Immature natural killer cell (primary cell): Measurements from ENCODE around the gene LAMA5. TPM values are rescaled to one million over a fixed set of nuclear protein-coding genes. Genes with fewer than 3 reads are reported as not detected.

Source experiments
- DNase-seq, 3 donors: peaks; one replicate each; pipeline ENCODE4 v3.0.0; 2022; ENCODE audit warnings: mixed read lengths in 1 of 3
- H3K27ac Mint-ChIP-seq, 6 donors: one replicate each; pipeline ENCODE4 v1.8.0; 2020; ENCODE audit warnings: mixed read lengths in 6 of 6, mild to moderate bottlenecking in 5 of 6, inconsistent platforms in 4 of 6, moderate library complexity in 3 of 6
- H3K27me3 Mint-ChIP-seq, 3 donors: one replicate each; pipeline ENCODE4 v1.8.0; 2020 to 2021; ENCODE audit warnings: low read depth in 3 of 3, mild to moderate bottlenecking in 3 of 3, mixed read lengths in 3 of 3, moderate library complexity in 3 of 3, inconsistent platforms in 1 of 3
- H3K36me3 Mint-ChIP-seq, 3 donors: one replicate each; pipeline ENCODE4 v1.8.0; 2020; ENCODE audit warnings: mixed read lengths in 3 of 3, inconsistent platforms in 2 of 3, mild to moderate bottlenecking in 2 of 3
- H3K4me1 Mint-ChIP-seq, 2 donors: one replicate each; pipeline ENCODE4 v1.8.0; 2020; ENCODE audit warnings: inconsistent platforms in 2 of 2, mild to moderate bottlenecking in 2 of 2, mixed read lengths in 2 of 2, moderate library complexity in 1 of 2
- H3K4me3 Mint-ChIP-seq, 5 donors: one replicate each; pipeline ENCODE4 v1.8.0; 2020; ENCODE audit warnings: mild to moderate bottlenecking in 5 of 5, mixed read lengths in 5 of 5, inconsistent platforms in 3 of 5, moderate library complexity in 3 of 5
- H3K9me3 Mint-ChIP-seq, 6 donors: one replicate each; pipeline ENCODE4 v1.8.0; 2020; ENCODE audit warnings: mild to moderate bottlenecking in 6 of 6, mixed read lengths in 6 of 6, inconsistent platforms in 4 of 6, moderate library complexity in 3 of 6
- polyA plus RNA-seq, 3 donors: library from polyadenylated mRNA; unstranded; fragments of 300-500 nt; fragmentation: Illumina TruSeq; gene quantifications; one replicate each; pipeline ENCODE4 v1.2.3, GENCODE V29; 2021

LAMA5 gene, protein sequence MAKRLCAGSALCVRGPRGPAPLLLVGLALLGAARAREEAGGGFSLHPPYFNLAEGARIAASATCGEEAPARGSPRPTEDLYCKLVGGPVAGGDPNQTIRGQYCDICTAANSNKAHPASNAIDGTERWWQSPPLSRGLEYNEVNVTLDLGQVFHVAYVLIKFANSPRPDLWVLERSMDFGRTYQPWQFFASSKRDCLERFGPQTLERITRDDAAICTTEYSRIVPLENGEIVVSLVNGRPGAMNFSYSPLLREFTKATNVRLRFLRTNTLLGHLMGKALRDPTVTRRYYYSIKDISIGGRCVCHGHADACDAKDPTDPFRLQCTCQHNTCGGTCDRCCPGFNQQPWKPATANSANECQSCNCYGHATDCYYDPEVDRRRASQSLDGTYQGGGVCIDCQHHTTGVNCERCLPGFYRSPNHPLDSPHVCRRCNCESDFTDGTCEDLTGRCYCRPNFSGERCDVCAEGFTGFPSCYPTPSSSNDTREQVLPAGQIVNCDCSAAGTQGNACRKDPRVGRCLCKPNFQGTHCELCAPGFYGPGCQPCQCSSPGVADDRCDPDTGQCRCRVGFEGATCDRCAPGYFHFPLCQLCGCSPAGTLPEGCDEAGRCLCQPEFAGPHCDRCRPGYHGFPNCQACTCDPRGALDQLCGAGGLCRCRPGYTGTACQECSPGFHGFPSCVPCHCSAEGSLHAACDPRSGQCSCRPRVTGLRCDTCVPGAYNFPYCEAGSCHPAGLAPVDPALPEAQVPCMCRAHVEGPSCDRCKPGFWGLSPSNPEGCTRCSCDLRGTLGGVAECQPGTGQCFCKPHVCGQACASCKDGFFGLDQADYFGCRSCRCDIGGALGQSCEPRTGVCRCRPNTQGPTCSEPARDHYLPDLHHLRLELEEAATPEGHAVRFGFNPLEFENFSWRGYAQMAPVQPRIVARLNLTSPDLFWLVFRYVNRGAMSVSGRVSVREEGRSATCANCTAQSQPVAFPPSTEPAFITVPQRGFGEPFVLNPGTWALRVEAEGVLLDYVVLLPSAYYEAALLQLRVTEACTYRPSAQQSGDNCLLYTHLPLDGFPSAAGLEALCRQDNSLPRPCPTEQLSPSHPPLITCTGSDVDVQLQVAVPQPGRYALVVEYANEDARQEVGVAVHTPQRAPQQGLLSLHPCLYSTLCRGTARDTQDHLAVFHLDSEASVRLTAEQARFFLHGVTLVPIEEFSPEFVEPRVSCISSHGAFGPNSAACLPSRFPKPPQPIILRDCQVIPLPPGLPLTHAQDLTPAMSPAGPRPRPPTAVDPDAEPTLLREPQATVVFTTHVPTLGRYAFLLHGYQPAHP (N-terminal part only)
- polyA plus RNA-seq = under 1 TPM in 1 of 3 donors, not detected in 2; 0.30 TPM

DNA sequence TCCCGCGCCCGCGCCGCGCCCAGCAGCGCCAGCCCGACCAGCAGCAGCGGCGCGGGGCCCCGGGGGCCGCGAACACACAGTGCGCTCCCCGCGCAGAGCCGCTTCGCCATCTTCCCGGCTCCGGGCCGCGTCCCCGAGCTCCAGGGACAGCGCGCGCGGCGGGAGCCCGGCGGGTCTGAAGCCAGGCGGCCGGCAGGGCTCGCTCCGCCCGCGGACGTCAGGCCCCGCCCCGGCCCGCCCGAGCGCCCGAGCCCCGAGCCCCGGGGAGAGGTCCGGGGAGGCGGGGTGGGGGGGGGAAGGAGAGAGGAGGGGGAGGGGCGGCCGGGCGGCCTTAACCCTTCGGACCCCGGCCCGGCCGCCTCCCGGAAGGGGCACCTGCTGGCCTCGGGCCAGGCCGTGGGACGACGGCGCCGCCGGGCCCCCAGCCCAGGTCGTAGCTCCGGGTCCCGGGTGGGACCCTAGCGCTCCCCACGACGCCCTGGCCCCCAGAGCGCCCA, at the start of gene LAMA5:
LAMA5 (minus strand) TSS at position 177 of the 497 bp plus-strand sequence; CDS start at position 110, 67 bp downstream.
- H3K27ac Mint-ChIP-seq = no peak within 1 kb of the TSS
- H3K9me3 Mint-ChIP-seq = no peaks in the 10 kb centered on the region
- H3K4me1 Mint-ChIP-seq = no peaks in the 10 kb centered on the region
- peaks cover 3 to 7% (median 5%) of the 10 kb centered on the region in 3 donors for H3K27me3 Mint-ChIP-seq
- DNase-seq = peak in 1 of 3 donors; percentile 23
- no peaks in the 10 kb centered on the region for H3K36me3 Mint-ChIP-seq
- peak within 1 kb of the TSS in 4 of 5 donors; percentile 47 to 67 (median 65) for H3K4me3 Mint-ChIP-seq

DNA sequence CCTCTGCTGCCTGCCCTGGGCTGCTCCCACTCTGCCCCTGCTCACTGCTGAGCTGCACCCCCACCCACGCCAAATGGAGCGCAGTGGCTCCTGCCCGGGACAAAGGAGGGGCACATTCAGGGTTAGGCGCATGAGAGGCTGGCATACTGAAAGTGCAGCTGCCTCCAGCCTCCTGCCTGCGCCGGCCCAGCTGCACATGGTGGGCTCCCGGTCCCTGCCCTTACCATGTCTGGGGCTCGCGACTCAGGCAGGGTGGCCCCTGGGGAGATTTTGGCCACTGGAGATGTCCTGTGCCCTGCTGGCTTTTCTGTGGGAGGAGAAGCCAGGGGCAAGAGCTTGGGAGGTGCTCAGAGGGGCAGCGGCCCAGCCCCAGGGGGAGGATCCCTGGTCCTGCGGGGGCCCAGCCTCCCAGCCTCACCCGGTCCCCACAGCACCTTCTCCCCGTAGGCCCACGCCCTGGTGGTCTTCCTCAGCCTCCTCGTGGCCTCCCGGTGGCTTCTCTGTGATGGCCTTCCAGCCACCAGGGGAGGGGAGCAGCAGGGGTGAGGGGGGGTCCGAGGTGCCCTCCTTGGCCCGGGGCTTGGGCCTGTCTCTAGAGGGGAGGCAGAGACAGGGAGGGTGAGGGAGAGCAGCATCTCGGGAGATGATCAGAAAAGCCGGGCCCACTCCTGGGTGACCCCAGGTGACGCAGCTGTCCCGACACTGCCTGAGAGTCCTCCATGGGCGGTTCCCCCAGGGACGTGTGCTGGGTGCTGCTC, 48.4 kb upstream of the LAMA5 start:
- no peaks in the 10 kb centered on the region for H3K36me3 Mint-ChIP-seq
- no peaks in the 10 kb centered on the region for H3K27me3 Mint-ChIP-seq
- no peak overlapping the region for H3K4me3 Mint-ChIP-seq
- no peak overlapping the region for H3K27ac Mint-ChIP-seq
- H3K4me1 Mint-ChIP-seq = no peaks in the 10 kb centered on the region
- no peaks in the 10 kb centered on the region for H3K9me3 Mint-ChIP-seq
- DNase-seq = no peak

DNA sequence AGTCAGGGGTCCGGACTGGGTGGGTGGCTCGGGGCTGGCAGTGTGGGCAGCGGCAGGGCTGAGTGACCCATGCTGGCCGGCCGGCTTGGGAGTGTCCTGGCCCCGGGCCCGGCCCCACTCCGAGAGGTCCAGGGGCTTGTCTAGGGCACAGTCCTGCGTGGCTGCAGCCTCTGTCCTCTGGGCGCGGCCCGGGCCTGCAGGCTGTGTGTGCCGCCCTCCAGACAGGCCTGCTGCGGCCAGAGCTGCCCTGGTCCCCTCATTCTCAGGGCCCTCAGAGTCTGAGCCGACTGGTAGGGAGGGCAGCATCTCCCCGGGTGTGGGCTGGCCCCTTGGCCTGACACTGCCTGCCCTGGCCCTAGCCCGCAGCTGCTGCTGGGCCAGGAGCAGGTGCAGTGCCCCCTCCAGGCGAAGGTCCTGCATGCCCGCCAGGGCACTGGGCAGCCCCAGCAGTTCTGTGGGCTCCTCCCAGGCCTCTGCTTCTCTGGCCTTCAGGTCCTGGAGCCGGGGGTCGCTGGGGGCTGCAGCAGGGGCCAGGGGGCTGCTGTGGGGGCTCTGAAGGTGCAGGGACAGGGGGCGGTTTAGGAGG, 46.9 kb upstream of the LAMA5 start:
- no peak for DNase-seq
- Mint-ChIP-seq H3K27me3 (no peaks in the 10 kb centered on the region), H3K4me1 (peaks cover 0 to 8% of the 10 kb centered on the region in 2 donors)

DNA sequence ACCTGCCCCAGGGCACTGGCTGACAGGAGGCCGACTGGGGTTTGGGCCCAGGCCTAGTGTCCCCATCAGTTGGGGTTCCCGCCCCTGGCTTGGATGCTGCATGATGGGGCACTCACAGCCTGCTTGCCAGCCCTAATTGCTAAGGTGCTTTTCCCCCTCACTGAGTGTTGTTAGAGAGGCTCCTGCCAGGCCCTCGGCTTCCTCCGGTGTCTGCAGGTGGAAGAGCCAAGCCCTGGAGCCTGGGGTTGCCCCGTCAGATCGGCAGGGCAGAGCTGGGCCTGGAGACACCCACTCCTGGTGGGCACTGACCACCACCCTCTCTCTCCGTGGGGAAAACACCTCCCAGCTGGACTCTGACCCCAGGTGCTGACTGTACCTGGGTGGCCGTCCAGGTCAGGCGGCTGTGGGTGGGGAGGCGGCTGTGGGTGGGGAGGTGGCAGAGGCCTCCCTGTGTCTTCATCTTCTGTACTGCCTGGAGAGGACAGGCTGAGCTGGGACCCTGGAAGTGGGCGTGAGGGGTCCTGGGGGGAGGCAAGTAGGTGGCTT, 46.0 kb upstream of the LAMA5 start:
- DNase-seq = no peak
- no peaks in the 10 kb centered on the region for H3K9me3 Mint-ChIP-seq

More for the DNA sequence above, 46.9 kb upstream of the LAMA5 start:
- no peak overlapping the region for H3K4me3 Mint-ChIP-seq
- H3K9me3 Mint-ChIP-seq = no peaks in the 10 kb centered on the region
- no peaks in the 10 kb centered on the region for H3K36me3 Mint-ChIP-seq
- no peak overlapping the region for H3K27ac Mint-ChIP-seq

DNA sequence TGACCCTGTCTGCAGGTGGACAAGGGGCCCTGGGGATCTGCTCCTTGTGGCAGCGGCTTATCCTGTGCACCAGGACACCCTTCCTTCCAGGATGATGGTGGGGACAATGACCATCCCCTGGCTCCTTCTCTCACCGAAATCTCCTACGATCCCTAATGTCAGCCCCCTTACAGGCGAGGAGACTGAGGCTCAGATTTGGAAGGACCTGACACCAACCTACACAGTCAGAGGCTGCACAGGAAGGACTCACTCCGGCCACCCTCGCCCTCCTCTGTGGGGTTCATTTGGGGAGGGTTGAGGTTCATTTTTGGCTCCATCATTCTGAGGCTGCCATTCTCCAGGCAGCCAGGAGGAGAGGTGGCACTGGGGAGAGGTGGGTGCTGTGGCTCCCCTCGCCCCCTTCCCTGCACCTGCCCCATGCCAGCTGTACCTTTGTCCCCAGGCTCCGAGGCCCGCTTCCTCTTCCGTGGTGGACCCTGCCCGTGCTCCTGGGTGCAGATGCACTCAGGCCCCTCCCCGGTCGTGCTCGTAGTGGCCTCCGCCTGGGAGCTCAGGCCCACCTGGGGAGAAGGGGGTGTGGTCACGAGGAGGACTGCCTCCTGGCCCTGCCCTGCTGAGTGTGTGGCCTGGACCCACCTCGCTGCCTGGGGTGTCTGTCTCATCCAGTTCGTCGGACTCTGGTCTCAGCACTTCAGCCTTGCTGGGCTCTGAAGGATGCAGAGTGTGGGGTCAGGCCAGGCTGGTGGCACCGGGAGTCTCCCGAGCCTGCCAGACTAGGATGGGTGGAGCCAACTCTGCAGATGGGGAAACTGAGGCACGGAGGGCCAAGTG, 45.3 kb upstream of the LAMA5 start:
- no peak for DNase-seq
- peaks cover 0 to 12% of the 10 kb centered on the region in 2 donors for H3K4me1 Mint-ChIP-seq
- no peaks in the 10 kb centered on the region for H3K9me3 Mint-ChIP-seq
- H3K4me3 Mint-ChIP-seq = no peak overlapping the region
- no peaks in the 10 kb centered on the region for H3K36me3 Mint-ChIP-seq
- H3K27me3 Mint-ChIP-seq = peaks cover 0 to under 1% (median 0%) of the 10 kb centered on the region in 3 donors
- H3K27ac Mint-ChIP-seq = no peak overlapping the region

More for the DNA sequence above, 46.0 kb upstream of the LAMA5 start:
- no peak overlapping the region for H3K4me3 Mint-ChIP-seq
- H3K36me3 Mint-ChIP-seq = no peaks in the 10 kb centered on the region
- H3K4me1 Mint-ChIP-seq = peaks cover 0 to 8% of the 10 kb centered on the region in 2 donors
- H3K27ac Mint-ChIP-seq = no peak overlapping the region
- H3K27me3 Mint-ChIP-seq = no peaks in the 10 kb centered on the region

DNA sequence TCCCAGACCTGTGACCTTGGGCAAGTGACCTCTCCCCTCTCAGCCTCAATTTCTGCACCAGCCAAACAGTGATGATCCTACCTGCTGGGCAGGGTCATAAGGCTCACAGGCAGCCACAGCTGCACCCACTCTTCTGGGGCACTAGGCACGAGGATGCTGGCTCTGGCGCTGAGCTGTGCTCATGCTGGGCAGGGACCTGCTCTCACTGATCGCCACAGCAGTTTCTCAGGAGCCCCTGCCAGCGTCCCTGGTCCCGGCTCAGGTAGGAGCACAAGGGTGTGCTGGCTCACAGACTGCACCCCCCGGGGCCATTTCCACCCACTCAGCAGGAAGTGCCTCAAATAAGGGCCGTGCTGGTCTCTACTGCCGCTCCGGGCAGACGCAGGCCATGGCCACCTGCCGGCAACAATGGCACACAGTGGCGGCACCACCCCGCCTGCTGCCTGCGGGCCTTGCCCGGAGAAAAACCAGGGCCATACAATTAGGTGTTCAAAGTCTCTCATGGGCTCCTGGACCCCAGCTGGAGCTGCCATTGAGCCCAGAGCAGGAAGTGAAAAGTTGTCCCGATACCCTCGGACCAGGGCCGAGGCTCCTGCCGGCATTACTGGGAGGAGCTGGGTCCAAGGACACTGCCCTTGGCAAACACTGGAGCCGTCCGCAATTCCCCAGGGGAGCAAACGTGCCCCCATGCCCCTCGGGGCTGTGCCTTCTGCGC, 44.5 kb upstream of the LAMA5 start:
- H3K27ac Mint-ChIP-seq = no peak overlapping the region
- H3K36me3 Mint-ChIP-seq = no peaks in the 10 kb centered on the region
- H3K9me3 Mint-ChIP-seq = no peaks in the 10 kb centered on the region
- DNase-seq = no peak
- peaks cover 0 to 12% of the 10 kb centered on the region in 2 donors for H3K4me1 Mint-ChIP-seq
- H3K4me3 Mint-ChIP-seq = no peak overlapping the region
- peaks cover 0 to 4% (median 2%) of the 10 kb centered on the region in 3 donors for H3K27me3 Mint-ChIP-seq

DNA sequence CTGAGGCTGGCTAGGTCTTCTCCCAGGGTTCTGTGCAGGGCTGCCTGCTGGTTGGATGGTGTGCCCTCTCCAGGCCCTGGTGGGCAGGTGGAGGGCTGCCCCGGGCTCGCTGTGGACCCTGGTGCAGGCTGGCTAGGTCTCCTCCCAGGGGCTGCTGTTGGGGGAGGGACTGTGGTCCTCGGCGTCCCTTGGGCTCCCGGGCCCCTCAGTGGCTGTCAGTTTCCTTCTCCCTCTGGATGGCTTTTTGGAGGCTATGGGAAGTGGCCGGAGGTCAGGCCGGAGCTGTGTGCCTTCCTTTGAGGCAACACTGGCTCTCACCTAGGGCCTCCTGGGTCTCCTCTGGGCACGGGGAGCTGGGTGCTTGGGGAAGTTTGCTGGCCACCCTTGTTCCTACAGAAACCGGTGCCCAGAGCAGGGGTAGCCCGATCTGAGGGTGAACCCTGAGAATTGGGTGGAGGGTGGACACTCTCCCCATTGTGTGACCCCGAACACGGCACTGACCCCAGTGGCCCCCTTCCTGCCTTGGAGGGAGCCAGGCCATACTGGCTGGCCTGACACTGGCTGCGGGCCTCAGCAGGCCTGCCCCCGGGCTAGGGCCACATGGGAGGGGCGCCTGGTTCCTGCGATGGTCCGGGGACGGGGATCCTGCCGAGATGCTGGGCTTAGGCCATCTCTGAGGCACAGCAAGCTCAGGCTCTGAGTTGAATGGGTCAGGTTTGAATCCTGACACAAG, 43.8 kb upstream of the LAMA5 start:
- Mint-ChIP-seq H3K4me3 (no peak overlapping the region), H3K27me3 (peaks cover 2 to 11% (median 4%) of the 10 kb centered on the region in 3 donors), H3K4me1 (peaks cover 4 to 19% of the 10 kb centered on the region in 2 donors), H3K9me3 (no peaks in the 10 kb centered on the region), H3K36me3 (no peaks in the 10 kb centered on the region), H3K27ac (no peak overlapping the region)
- no peak for DNase-seq

DNA sequence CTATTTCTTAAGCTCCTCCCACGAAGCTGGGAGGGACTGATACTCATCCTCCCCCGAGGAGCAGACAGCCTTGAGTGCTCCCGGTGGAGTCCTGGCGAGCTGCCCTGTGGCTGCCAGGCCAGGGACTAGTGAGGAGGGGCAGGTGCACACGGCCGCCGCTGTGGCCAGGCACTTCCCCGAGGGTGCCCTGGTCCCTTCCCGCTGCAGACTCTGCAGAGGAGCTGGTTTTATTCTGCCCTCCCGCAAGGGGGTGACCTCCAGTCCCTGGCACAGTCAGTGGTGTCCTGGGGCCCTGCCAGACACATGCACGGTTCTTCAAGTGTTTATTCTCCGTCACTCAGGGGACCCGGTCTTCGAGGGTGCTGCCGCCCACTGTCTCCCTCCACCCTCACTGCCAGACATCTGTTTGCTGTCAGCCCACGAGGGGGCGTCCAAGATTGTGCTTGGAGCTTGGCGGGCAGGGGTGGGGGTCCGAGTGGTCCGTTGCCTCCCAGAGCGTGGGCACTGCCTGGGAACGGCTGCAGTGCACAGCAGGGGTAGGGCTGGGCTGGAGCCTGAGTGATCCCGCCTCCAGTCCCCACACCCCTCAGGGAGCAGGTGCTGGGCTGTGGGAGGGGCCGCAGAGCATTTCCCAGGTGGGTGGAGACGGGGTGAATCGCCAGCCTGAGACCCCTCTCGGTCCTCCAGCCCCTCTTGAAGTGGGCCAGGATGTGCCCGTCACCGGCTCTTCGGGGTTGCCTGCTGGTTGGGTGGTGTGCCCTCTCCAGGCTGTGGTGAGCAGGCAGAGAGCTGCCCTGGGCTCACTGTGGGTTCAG, 43.0 kb upstream of the LAMA5 start:
- Mint-ChIP-seq H3K27me3 (peaks cover 2 to 14% (median 6%) of the 10 kb centered on the region in 3 donors), H3K4me3 (no peak overlapping the region), H3K9me3 (no peaks in the 10 kb centered on the region), H3K27ac (peak overlapping the region in 1 of 6 donors; percentile 40), H3K4me1 (peaks cover 12 to 27% of the 10 kb centered on the region in 2 donors), H3K36me3 (no peaks in the 10 kb centered on the region)
- DNase-seq = peak; percentile 12 to 15 (median 14)

DNA sequence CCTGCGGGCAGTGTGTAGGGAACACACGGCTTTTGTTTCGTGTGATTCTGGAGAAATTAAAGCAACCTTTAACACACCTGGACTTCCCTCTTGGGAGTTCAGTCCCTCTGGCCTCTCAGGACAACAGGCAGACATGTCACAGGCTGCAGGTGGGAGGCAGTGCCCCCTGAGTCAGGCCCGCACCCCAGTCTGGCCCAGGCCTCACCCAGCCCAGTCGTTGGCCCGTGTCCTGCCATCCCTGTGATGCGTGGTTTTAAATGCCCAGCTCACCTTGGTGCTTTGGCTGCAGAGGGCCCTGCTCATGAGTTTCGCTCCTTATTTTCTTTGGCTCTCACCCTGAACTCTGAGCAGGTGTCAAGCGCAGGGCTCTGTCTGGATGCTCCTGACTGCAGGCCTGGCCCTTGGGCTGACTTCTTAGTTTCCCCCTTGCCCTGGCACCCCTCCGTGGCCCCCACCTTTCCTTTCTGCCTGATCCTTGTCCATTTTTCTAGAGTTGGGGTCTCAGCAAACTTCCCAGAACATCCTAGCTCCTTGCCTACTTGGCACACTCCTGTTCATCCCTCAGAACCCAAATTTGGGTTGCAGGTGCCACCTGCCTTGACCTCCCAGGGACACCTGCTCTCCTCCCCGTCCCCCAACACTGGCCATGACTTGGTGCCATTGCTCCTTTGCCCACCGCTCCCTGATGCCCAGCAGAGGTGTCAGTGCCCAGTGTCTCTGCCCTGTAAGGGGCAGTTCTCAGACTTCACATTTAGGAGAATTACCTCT, 42.2 kb upstream of the LAMA5 start:
- Mint-ChIP-seq H3K4me3 (peak overlapping the region; percentile 10 to 55 (median 35)), H3K27me3 (peaks cover 2 to 14% (median 6%) of the 10 kb centered on the region in 3 donors), H3K27ac (no peak overlapping the region), H3K9me3 (no peaks in the 10 kb centered on the region), H3K4me1 (peaks cover 15 to 30% of the 10 kb centered on the region in 2 donors), H3K36me3 (no peaks in the 10 kb centered on the region)
- no peak for DNase-seq
